PC-3 (cell line): Measurements from ENCODE around the gene SLC24A3. TPM values are rescaled to one million over a fixed set of nuclear protein-coding genes. Genes with fewer than 3 reads are reported as not detected.

Source experiments
- ATAC-seq: fragments of 200-7000 bp; cut with Tn5 transposase; 2 replicates; pipeline ENCODE4 v1.9.1; 2020; ENCODE audit warnings: mild to moderate bottlenecking, moderate library complexity
- BruUV-seq: library from RNA; stranded (reverse); fragments of 400-500 nt; replicated peaks from 2 replicates; lab custom pipeline; 2021; lab: Mats Ljungman, UMichigan
- CTCF ChIA-PET: fragments of 300-600 bp; sonication (Branson Sonifier 250); formaldehyde crosslinking; loops from one replicate; lab custom pipeline; 2022; ENCODE audit warnings: antibody characterized with exemption; lab: Charles Lee
- POLR2A ChIA-PET: fragments of 300-600 bp; sonication (Branson Sonifier 250); formaldehyde crosslinking; loops from one replicate; lab custom pipeline; 2022; ENCODE audit warnings: antibody characterized with exemption; ENCODE audit not compliant: unreplicated experiment; lab: Charles Lee
- DNase-seq: peaks from one replicate; pipeline ENCODE4 v3.0.0-alpha.2; 2015
- H2AFZ ChIP-seq: fragments of 300-600 bp; sonication (generic); 2 replicates; pipeline ENCODE4 v1.6.0; 2016; ENCODE audit warnings: antibody characterized with exemption, low read length
- H3F3A ChIP-seq: fragments of 300-600 bp; sonication (generic); one replicate; pipeline ENCODE4 v1.6.0; 2017; ENCODE audit warnings: antibody characterized with exemption, low read length, control low read depth, mild to moderate bottlenecking; ENCODE audit not compliant: unreplicated experiment
- H3K27ac ChIP-seq: fragments of 300-600 bp; sonication (generic); 2 replicates; pipeline ENCODE4 v1.5.1; 2016; ENCODE audit warnings: mild to moderate bottlenecking, low read length
- H3K27me3 ChIP-seq: fragments of 300-600 bp; sonication (generic); 2 replicates; pipeline ENCODE4 v1.6.1; 2016; ENCODE audit warnings: low read length, mixed read lengths
- H3K36me3 ChIP-seq: fragments of 300-600 bp; sonication (generic); 2 replicates; pipeline ENCODE4 v1.6.1; 2016; ENCODE audit warnings: low read depth, mixed run types, low read length, mixed read lengths
- H3K4me1 ChIP-seq: fragments of 300-600 bp; sonication (generic); 2 replicates; pipeline ENCODE4 v1.5.1; 2016; ENCODE audit warnings: low read length; ENCODE audit not compliant: insufficient read depth
- H3K4me2 ChIP-seq: fragments of 300-600 bp; sonication (generic); 2 replicates; pipeline ENCODE4 v1.6.0; 2016; ENCODE audit warnings: low read length
- H3K4me3 ChIP-seq: fragments of 300-600 bp; sonication (generic); 2 replicates; pipeline ENCODE4 v1.5.1; 2016; ENCODE audit warnings: mild to moderate bottlenecking, low read length, mixed read lengths
- H3K79me2 ChIP-seq: fragments of 300-600 bp; sonication (generic); 2 replicates; pipeline ENCODE4 v1.6.1; 2017; ENCODE audit warnings: low read length, mixed read lengths
- H3K9ac ChIP-seq: fragments of 300-600 bp; sonication (generic); 2 replicates; pipeline ENCODE4 v1.6.0; 2016; ENCODE audit warnings: mild to moderate bottlenecking, low read length
- H3K9me2 ChIP-seq: fragments of 300-600 bp; sonication (generic); replicated peaks from 2 replicates; pipeline ENCODE4 v1.6.1; 2016; ENCODE audit warnings: mixed run types, low read length, mixed read lengths
- H3K9me3 ChIP-seq: fragments of 300-600 bp; sonication (generic); 2 replicates; pipeline ENCODE4 v1.6.1; 2016; ENCODE audit warnings: low read length, mixed read lengths
- H4K20me1 ChIP-seq: fragments of 300-600 bp; sonication (generic); 2 replicates; pipeline ENCODE4 v1.6.1; 2016; ENCODE audit warnings: low read length, mixed read lengths
- CTCF ChIP-seq: fragments of 300-600 bp; sonication (generic); conservative IDR thresholded peaks from 2 replicates; pipeline ENCODE4 v1.5.1; 2017; ENCODE audit warnings: antibody characterized with exemption, low read depth, mild to moderate bottlenecking, low read length
- EZH2 ChIP-seq: fragments of 300-600 bp; sonication (generic); IDR thresholded peaks from one replicate; pipeline ENCODE4 v1.6.1; 2017; ENCODE audit warnings: antibody characterized with exemption, mild to moderate bottlenecking, low read length; ENCODE audit not compliant: unreplicated experiment
- EZH2phosphoT487 ChIP-seq: fragments of 300-600 bp; sonication (generic); IDR thresholded peaks from 2 replicates; pipeline ENCODE4 v1.6.1; 2018; ENCODE audit warnings: mild to moderate bottlenecking, antibody characterized with exemption, low read length, borderline replicate concordance
- intact Hi-C: fragments of 100-400 bp; cut with micrococcal nuclease; formaldehyde crosslinking; loops from 2 replicates; pipeline ENCODE4 v1.9.0; 2023
- total RNA-seq: library from RNA; depleted of rRNA; stranded (reverse); fragments of >200 nt; gene quantifications from 2 replicates; pipeline ENCODE4 v1.2.3, GENCODE V29; 2014

The SLC24A3 gene
- total RNA-seq, 1 experiment from 2014 or later = 0.11 TPM

GRCh38 chr20:19268426-19268825, 56.0 kb downstream of the SLC24A3 start:
- Histone ChIP-seq H3K27ac (no peak overlapping the region), H3K36me3 (no peaks in the 10 kb centered on the region), H3K9me3 (no peaks in the 10 kb centered on the region), H3K9me2 (no peaks in the 10 kb centered on the region), H3K27me3 (peaks cover 23% of the 10 kb centered on the region), H4K20me1 (no peaks in the 10 kb centered on the region), H3K4me1 (no peaks in the 10 kb centered on the region), H2AFZ (no peak overlapping the region), H3K9ac (no peak overlapping the region), H3K79me2 (no peaks in the 10 kb centered on the region), H3K4me3 (no peak overlapping the region), H3F3A (no peaks in the 10 kb centered on the region), H3K4me2 (no peak overlapping the region)
- no peak for DNase-seq
- TF ChIP-seq EZH2 (no peak), EZH2phosphoT487 (no peak), CTCF (no peak)
- ChIA-PET CTCF (no interaction called here), POLR2A (no interaction called here)
- no TSS peak for BruUV-seq
- ATAC-seq = no peak
- intact Hi-C loops = no loop called here

GRCh38 chr20:19269737-19270340, 57.4 kb downstream of the SLC24A3 start:
- Histone ChIP-seq H3K4me1 (no peaks in the 10 kb centered on the region), H3K36me3 (no peaks in the 10 kb centered on the region), H3K9ac (no peak overlapping the region), H3K9me3 (no peaks in the 10 kb centered on the region), H3K4me3 (no peak overlapping the region), H3K4me2 (no peak overlapping the region), H3K9me2 (no peaks in the 10 kb centered on the region), H4K20me1 (no peaks in the 10 kb centered on the region), H2AFZ (no peak overlapping the region), H3K27ac (no peak overlapping the region), H3K79me2 (no peaks in the 10 kb centered on the region), H3F3A (no peaks in the 10 kb centered on the region), H3K27me3 (peaks cover 37% of the 10 kb centered on the region)
- DNase-seq (no peak), ATAC-seq (no peak)
- ChIA-PET POLR2A (no interaction called here), CTCF (no interaction called here)
- intact Hi-C loops = no loop called here
- TF ChIP-seq CTCF (no peak), EZH2phosphoT487 (no peak), EZH2 (no peak)
- no TSS peak for BruUV-seq

- intact Hi-C loops = no loop called here
- Histone ChIP-seq H3K27ac (no peak overlapping the region), H3F3A (no peaks in the 10 kb centered on the region), H3K27me3 (peaks cover 52% of the 10 kb centered on the region), H3K79me2 (no peaks in the 10 kb centered on the region), H3K4me2 (no peak overlapping the region), H3K9me3 (no peaks in the 10 kb centered on the region), H3K9me2 (no peaks in the 10 kb centered on the region), H2AFZ (no peak overlapping the region), H3K9ac (no peak overlapping the region), H3K4me1 (no peaks in the 10 kb centered on the region), H3K4me3 (no peak overlapping the region), H4K20me1 (no peaks in the 10 kb centered on the region), H3K36me3 (no peaks in the 10 kb centered on the region)
- ATAC-seq (no peak), DNase-seq (no peak)
- ChIA-PET CTCF (no interaction called here), POLR2A (no interaction called here)
- BruUV-seq = no TSS peak
- no peak for TF ChIP-seq EZH2
- TF ChIP-seq CTCF = no peak
- no peak for TF ChIP-seq EZH2phosphoT487
Measured at GRCh38 chr20:19271879-19272651, 59.6 kb downstream of the SLC24A3 start.
